GM18502 (cell line): Measurements from ENCODE around the gene FA2H.

Experiments used
- ATAC-seq: cut with Tn5 transposase; IDR thresholded peaks from one replicate; pipeline ENCODE4 v1.9.1; 2021; ENCODE audit warnings: mild to moderate bottlenecking; ENCODE audit not compliant: unreplicated experiment, poor library complexity

Gene FA2H

GRCh38 chr16:74745109-74745615, 29.5 kb downstream of the FA2H start:
- ATAC-seq = no peak

- ATAC-seq = no peak
Observed at GRCh38 chr16:74744566-74744965, 30.1 kb downstream of the FA2H start.

GRCh38 chr16:74743668-74744299, 30.8 kb downstream of the FA2H start:
- ATAC-seq = no peak

GRCh38 chr16:74743045-74743667, 31.5 kb downstream of the FA2H start:
- no peak for ATAC-seq

- no peak for ATAC-seq
Observed at GRCh38 chr16:74742051-74742481, 32.6 kb downstream of the FA2H start.

- no peak for ATAC-seq
Observed at GRCh38 chr16:74740795-74741304, 33.8 kb downstream of the FA2H start.

- ATAC-seq = no peak
Observed at GRCh38 chr16:74739275-74739674, 35.3 kb downstream of the FA2H start.

- ATAC-seq = no peak
Observed at GRCh38 chr16:74738816-74739215, 35.8 kb downstream of the FA2H start.

GRCh38 chr16:74738113-74738541, 36.5 kb downstream of the FA2H start:
- ATAC-seq = no peak

GRCh38 chr16:74737521-74737920, 37.1 kb downstream of the FA2H start:
- ATAC-seq = no peak

GRCh38 chr16:74736531-74737157, 38.0 kb downstream of the FA2H start:
- ATAC-seq = no peak

- ATAC-seq = no peak
Observed at GRCh38 chr16:74735554-74735953, 39.1 kb downstream of the FA2H start.

- ATAC-seq = no peak
Observed at GRCh38 chr16:74735162-74735452, 39.5 kb downstream of the FA2H start.

- ATAC-seq = no peak
Observed at GRCh38 chr16:74734361-74735161, 40.1 kb downstream of the FA2H start.

- ATAC-seq = no peak
Observed at GRCh38 chr16:74732707-74733350, 41.8 kb downstream of the FA2H start.

GRCh38 chr16:74731853-74732477, 42.7 kb downstream of the FA2H start:
- ATAC-seq = no peak

GRCh38 chr16:74729783-74730683, 44.6 kb downstream of the FA2H start:
- ATAC-seq = no peak

- ATAC-seq = no peak
Observed at GRCh38 chr16:74727903-74728302, 46.7 kb downstream of the FA2H start.

GRCh38 chr16:74726716-74727115, 47.9 kb downstream of the FA2H start:
- no peak for ATAC-seq
